ENCODE data around the gene C5orf22.
"Not testable (repeated sequence)": the region's sequence is repeated elsewhere in the genome, so short reads cannot be mapped to it uniquely, and the experiment has no call there.

Gene C5orf22

GRCh38 chr5:31573494-31574142, 41.5 kb downstream of the C5orf22 start:
- peaks cover 9% of the 10 kb centered on the region for H3K27me3 Mint-ChIP-seq

GRCh38 chr5:31574772-31575171, 42.7 kb downstream of the C5orf22 start:
- Mint-ChIP-seq H3K9me3 (ENCODE audit: low read depth) (no peaks in the 10 kb centered on the region), H3K27me3 (peaks cover 7% of the 10 kb centered on the region), H3K4me1 (ENCODE audit: low read depth) (no peaks in the 10 kb centered on the region)

More at GRCh38 chr5:31573494-31574142, 41.5 kb downstream of the C5orf22 start:
- Mint-ChIP-seq H3K4me3 (no peak overlapping the region), H3K27ac (no peak overlapping the region), H3K36me3 (no peaks in the 10 kb centered on the region), H3K9me3 (ENCODE audit: low read depth) (no peaks in the 10 kb centered on the region), H3K4me1 (ENCODE audit: low read depth) (no peaks in the 10 kb centered on the region)

GRCh38 chr5:31577438-31577837, 45.3 kb downstream of the C5orf22 start:
- no peaks in the 10 kb centered on the region for H3K9me3 Mint-ChIP-seq (ENCODE audit: low read depth)
- no peak overlapping the region for H3K4me3 Mint-ChIP-seq
- H3K36me3 Mint-ChIP-seq, result no peaks in the 10 kb centered on the region
- no peak overlapping the region for H3K27ac Mint-ChIP-seq
- peaks cover 8% of the 10 kb centered on the region for H3K27me3 Mint-ChIP-seq
- H3K4me1 Mint-ChIP-seq (ENCODE audit: low read depth), result no peaks in the 10 kb centered on the region

More at GRCh38 chr5:31574772-31575171, 42.7 kb downstream of the C5orf22 start:
- Mint-ChIP-seq H3K36me3 (no peaks in the 10 kb centered on the region), H3K4me3 (no peak overlapping the region), H3K27ac (no peak overlapping the region)

- Mint-ChIP-seq H3K9me3 (ENCODE audit: low read depth) (no peaks in the 10 kb centered on the region), H3K36me3 (no peaks in the 10 kb centered on the region), H3K27me3 (peaks cover 13% of the 10 kb centered on the region), H3K4me1 (ENCODE audit: low read depth) (no peaks in the 10 kb centered on the region), H3K27ac (no peak overlapping the region), H3K4me3 (no peak overlapping the region)
These were observed 47.5 kb downstream of the C5orf22 start for GRCh38 chr5:31579558-31579957.

GRCh38 chr5:31581498-31582099, 49.5 kb downstream of the C5orf22 start:
- peaks cover 15% of the 10 kb centered on the region for H3K27me3 Mint-ChIP-seq
- no peaks in the 10 kb centered on the region for H3K36me3 Mint-ChIP-seq
- H3K4me1 Mint-ChIP-seq (ENCODE audit: low read depth), result no peaks in the 10 kb centered on the region
- no peak overlapping the region for H3K4me3 Mint-ChIP-seq
- peaks cover 4% of the 10 kb centered on the region for H3K9me3 Mint-ChIP-seq (ENCODE audit: low read depth)
- no peak overlapping the region for H3K27ac Mint-ChIP-seq

- no peaks in the 10 kb centered on the region for H3K4me1 Mint-ChIP-seq (ENCODE audit: low read depth)
- H3K27me3 Mint-ChIP-seq, result peaks cover 15% of the 10 kb centered on the region
- H3K4me3 Mint-ChIP-seq, result no peak overlapping the region
- H3K27ac Mint-ChIP-seq, result no peak overlapping the region
- peaks cover 4% of the 10 kb centered on the region for H3K9me3 Mint-ChIP-seq (ENCODE audit: low read depth)
- H3K36me3 Mint-ChIP-seq, result no peaks in the 10 kb centered on the region
These were observed 51.0 kb downstream of the C5orf22 start for GRCh38 chr5:31583129-31583528.

GRCh38 chr5:31585166-31585894, 53.2 kb downstream of the C5orf22 start:
- H3K36me3 Mint-ChIP-seq, result no peaks in the 10 kb centered on the region
- H3K9me3 Mint-ChIP-seq (ENCODE audit: low read depth), result peaks cover 4% of the 10 kb centered on the region
- no peak overlapping the region for H3K27ac Mint-ChIP-seq
- no peak overlapping the region for H3K4me3 Mint-ChIP-seq
- H3K27me3 Mint-ChIP-seq, result peaks cover 15% of the 10 kb centered on the region
- no peaks in the 10 kb centered on the region for H3K4me1 Mint-ChIP-seq (ENCODE audit: low read depth)

GRCh38 chr5:31585895-31586270, 53.8 kb downstream of the C5orf22 start:
- Mint-ChIP-seq H3K9me3 (ENCODE audit: low read depth) (peaks cover 4% of the 10 kb centered on the region), H3K4me1 (ENCODE audit: low read depth) (no peaks in the 10 kb centered on the region), H3K27ac (no peak overlapping the region), H3K36me3 (no peaks in the 10 kb centered on the region), H3K4me3 (no peak overlapping the region), H3K27me3 (peaks cover 15% of the 10 kb centered on the region)

GRCh38 chr5:31587546-31587945, 55.4 kb downstream of the C5orf22 start:
- Mint-ChIP-seq H3K27ac (no peak overlapping the region), H3K4me3 (no peak overlapping the region), H3K9me3 (ENCODE audit: low read depth) (peaks cover 4% of the 10 kb centered on the region), H3K36me3 (no peaks in the 10 kb centered on the region), H3K27me3 (peaks cover 13% of the 10 kb centered on the region), H3K4me1 (ENCODE audit: low read depth) (no peaks in the 10 kb centered on the region)

- Mint-ChIP-seq H3K36me3 (no peaks in the 10 kb centered on the region), H3K9me3 (ENCODE audit: low read depth) (no peaks in the 10 kb centered on the region), H3K4me3 (no peak overlapping the region), H3K27ac (no peak overlapping the region), H3K27me3 (peaks cover 4% of the 10 kb centered on the region), H3K4me1 (ENCODE audit: low read depth) (no peaks in the 10 kb centered on the region)
These were observed 61.6 kb downstream of the C5orf22 start for GRCh38 chr5:31593665-31594064.

- Mint-ChIP-seq H3K9me3 (ENCODE audit: low read depth) (no peaks in the 10 kb centered on the region), H3K27me3 (peaks cover 4% of the 10 kb centered on the region), H3K4me1 (ENCODE audit: low read depth) (no peaks in the 10 kb centered on the region), H3K27ac (no peak overlapping the region), H3K36me3 (no peaks in the 10 kb centered on the region), H3K4me3 (no peak overlapping the region)
These were observed 64.3 kb downstream of the C5orf22 start for GRCh38 chr5:31596354-31596753.

- Mint-ChIP-seq H3K36me3 (no peaks in the 10 kb centered on the region), H3K4me1 (ENCODE audit: low read depth) (no peaks in the 10 kb centered on the region), H3K27me3 (peaks cover 4% of the 10 kb centered on the region), H3K4me3 (no peak overlapping the region), H3K27ac (no peak overlapping the region), H3K9me3 (ENCODE audit: low read depth) (no peaks in the 10 kb centered on the region)
These were observed 66.8 kb downstream of the C5orf22 start for GRCh38 chr5:31598640-31599611.

GRCh38 chr5:31602305-31602704, 70.2 kb downstream of the C5orf22 start:
- H3K27ac Mint-ChIP-seq; H3K36me3 Mint-ChIP-seq; H3K27me3 Mint-ChIP-seq; H3K4me1 Mint-ChIP-seq (ENCODE audit: low read depth); H3K4me3 Mint-ChIP-seq; H3K9me3 Mint-ChIP-seq (ENCODE audit: low read depth): not testable (repeated sequence)

- Mint-ChIP-seq H3K9me3 (ENCODE audit: low read depth) (no peaks in the 10 kb centered on the region), H3K36me3 (no peaks in the 10 kb centered on the region), H3K4me1 (ENCODE audit: low read depth) (no peaks in the 10 kb centered on the region), H3K4me3 (no peak overlapping the region), H3K27ac (no peak overlapping the region), H3K27me3 (peaks cover 3% of the 10 kb centered on the region)
These were observed 72.1 kb downstream of the C5orf22 start for GRCh38 chr5:31604240-31604639.
